GM12878 (cell line): ENCODE results near the gene ARHGAP6. TPM values are rescaled to one million over a fixed set of nuclear protein-coding genes. Genes with fewer than 3 reads are reported as not detected.

ENCODE experiments used
- ATAC-seq: fragments of 200-7000 bp; cut with Tn5 transposase; 3 replicates; pipeline ENCODE4 v1.9.1; 2020; ENCODE audit warnings: mild to moderate bottlenecking, moderate library complexity
- BruUV-seq: library from RNA; stranded (reverse); fragments of 400-500 nt; replicated peaks from 2 replicates; lab custom pipeline; 2021; lab: Mats Ljungman, UMichigan
- CTCF ChIA-PET: fragments of 300-600 bp; sonication (Branson Sonifier 250); formaldehyde crosslinking; extraction: SDS; loops from one replicate; lab custom pipeline; 2021; ENCODE audit warnings: inconsistent platforms; lab: Yijun Ruan, JAX
- POLR2A ChIA-PET: fragments of 350-600 bp; formaldehyde crosslinking; extraction: SDS; loops from one replicate; lab custom pipeline; 2021; ENCODE audit warnings: inconsistent platforms; lab: Charles Lee
- RAD21 ChIA-PET: fragments of 300-600 bp; sonication (Branson Sonifier 250); formaldehyde crosslinking; loops from one replicate; lab custom pipeline; 2023; ENCODE audit warnings: antibody characterized with exemption; ENCODE audit not compliant: unreplicated experiment; lab: Charles Lee
- SMC1A ChIA-PET: fragments of 300-600 bp; sonication (Branson Sonifier 250); formaldehyde crosslinking; loops from one replicate; lab custom pipeline; 2023; ENCODE audit not compliant: unreplicated experiment, uncharacterized antibody; lab: Charles Lee
- DNase-seq: peaks from one replicate; pipeline ENCODE4 v3.0.0-alpha.2; 2011; ENCODE audit warnings: low read depth, low spot score
- FAIRE-seq: peaks from 3 replicates; lab custom pipeline; 2011; peaks lifted over from hg19 to GRCh38; lab: Jason Lieb, UNC
- H2AFZ ChIP-seq: 2 replicates; pipeline ENCODE4 v1.6.0; 2011; ENCODE audit warnings: low read depth, low read length, control low read depth; ENCODE audit not compliant: control insufficient read depth
- H3K27ac ChIP-seq: 2 replicates; pipeline ENCODE4 v1.5.1; 2011; ENCODE audit warnings: control low read depth; ENCODE audit not compliant: control insufficient read depth, insufficient read depth
- H3K27me3 ChIP-seq, 2 experiments: replicated peaks in 1 of 2; 2 replicates each; pipeline versions ENCODE4 v1.6.0 to v1.6.1; 2011; ENCODE audit warnings: low read length in 1 of 2; ENCODE audit not compliant: control insufficient read depth in 2 of 2, insufficient read depth in 2 of 2
- H3K36me3 ChIP-seq, 2 experiments: 2 replicates each; pipeline ENCODE4 v1.5.1; 2011; ENCODE audit warnings: low read length in 1 of 2; ENCODE audit not compliant: control insufficient read depth in 2 of 2, insufficient read depth in 2 of 2
- H3K4me1 ChIP-seq: 2 replicates; pipeline ENCODE4 v1.6.1; 2011; ENCODE audit warnings: mild to moderate bottlenecking, low read length, moderate library complexity, mixed read lengths; ENCODE audit not compliant: control insufficient read depth, insufficient read depth
- H3K4me2 ChIP-seq: 2 replicates; pipeline ENCODE4 v1.6.0; 2011; ENCODE audit warnings: control low read depth; ENCODE audit not compliant: control insufficient read depth, insufficient read depth
- H3K4me3 ChIP-seq: fragments of 200-600 bp; sonication (generic); 2 replicates; pipeline ENCODE4 v1.5.1; 2016
- H3K79me2 ChIP-seq: 2 replicates; pipeline ENCODE4 v1.6.0; 2011; ENCODE audit warnings: low read length; ENCODE audit not compliant: control insufficient read depth, insufficient read depth
- H3K9ac ChIP-seq: 2 replicates; pipeline ENCODE4 v1.8.0; 2011; ENCODE audit warnings: low read length, control low read depth, mixed read lengths; ENCODE audit not compliant: control insufficient read depth, insufficient read depth
- H3K9me3 ChIP-seq: replicated peaks from 3 replicates; pipeline ENCODE4 v1.5.1; 2011; ENCODE audit warnings: mild to moderate bottlenecking, low read length; ENCODE audit not compliant: control insufficient read depth, insufficient read depth
- H4K20me1 ChIP-seq: 2 replicates; pipeline ENCODE4 v1.6.0; 2011; ENCODE audit not compliant: control insufficient read depth, insufficient read depth
- CBX5 ChIP-seq: sonication (generic); IDR thresholded peaks from 2 replicates; pipeline ENCODE4 v1.6.1; 2016; ENCODE audit warnings: low read depth, moderate library complexity, mild to moderate bottlenecking, inconsistent platforms
- E2F8 ChIP-seq: fragments of 450-650 bp; IDR thresholded peaks from 2 replicates; pipeline ENCODE4 v1.6.1; 2018; ENCODE audit warnings: mild to moderate bottlenecking, low read depth, moderate library complexity; ENCODE audit not compliant: partially characterized antibody
- IKZF1 ChIP-seq: fragments of 450-650 bp; conservative IDR thresholded peaks from 2 replicates; pipeline ENCODE4 v1.6.1; 2017; ENCODE audit warnings: antibody characterized with exemption, mild to moderate bottlenecking
- KDM1A ChIP-seq: fragments of 200-600 bp; sonication (generic); IDR thresholded peaks from 2 replicates; pipeline ENCODE4 v1.6.1; 2016; ENCODE audit warnings: borderline replicate concordance
- NFIC ChIP-seq: IDR thresholded peaks from 2 replicates; pipeline ENCODE4 v1.6.1; 2012; ENCODE audit warnings: low read depth, mild to moderate bottlenecking, inconsistent platforms, low read length, moderate library complexity
- NFXL1 ChIP-seq: fragments of 450-650 bp; IDR thresholded peaks from 2 replicates; pipeline ENCODE4 v1.6.1; 2017; ENCODE audit warnings: antibody characterized with exemption, mild to moderate bottlenecking, borderline replicate concordance
- NFYA ChIP-seq: IDR thresholded peaks from 2 replicates; pipeline ENCODE4 v1.6.1; 2011; ENCODE audit warnings: low read depth, mild to moderate bottlenecking, low read length, improper control_type of control experiment, borderline replicate concordance
- NR2C2 ChIP-seq: IDR thresholded peaks from 2 replicates; pipeline ENCODE4 v1.6.1; 2011; ENCODE audit warnings: borderline replicate concordance, low read depth; ENCODE audit not compliant: control insufficient read depth, insufficient read length
- NR2F1 ChIP-seq: fragments of 450-650 bp; conservative IDR thresholded peaks from 2 replicates; pipeline ENCODE4 v1.6.1; 2017; ENCODE audit warnings: mild to moderate bottlenecking
- RUNX3 ChIP-seq: IDR thresholded peaks from 2 replicates; pipeline ENCODE4 v1.6.1; 2012; ENCODE audit warnings: low read length, inconsistent platforms
- SIN3A ChIP-seq: IDR thresholded peaks from 2 replicates; pipeline ENCODE4 v1.6.1; 2012; ENCODE audit warnings: low read depth, low read length, improper control_type of control experiment
- SKIL ChIP-seq: fragments of 450-650 bp; IDR thresholded peaks from 2 replicates; pipeline ENCODE4 v1.6.1; 2017; ENCODE audit warnings: mild to moderate bottlenecking, low read depth, inconsistent platforms; ENCODE audit not compliant: poor library complexity, severe bottlenecking
- STAT3 ChIP-seq: IDR thresholded peaks from 2 replicates; pipeline ENCODE4 v1.6.1; 2011; ENCODE audit warnings: low read depth, low read length, improper control_type of control experiment
- TCF12 ChIP-seq: IDR thresholded peaks from 2 replicates; pipeline ENCODE4 v1.6.1; 2011; ENCODE audit warnings: low read depth, mild to moderate bottlenecking, low read length
- TCF3 ChIP-seq: IDR thresholded peaks from 2 replicates; pipeline ENCODE4 v1.6.1; 2012; ENCODE audit warnings: low read depth, mild to moderate bottlenecking, low read length, borderline replicate concordance; ENCODE audit not compliant: insufficient read depth
- ZSCAN29 ChIP-seq: fragments of 450-650 bp; IDR thresholded peaks from 2 replicates; pipeline ENCODE4 v1.6.1; 2017; ENCODE audit warnings: mild to moderate bottlenecking, moderate library complexity
- WGBS: methylation state at CpG from one replicate; pipeline ENCODE4 v1.1.6; 2016; ENCODE audit warnings: low lambda C conversion rate; ENCODE audit not compliant: insufficient replicate concordance, insufficient coverage; ENCODE audit errors: missing lambda C conversion rate; 5-methylcytosine and 5-hydroxymethylcytosine counted together
- in situ Hi-C: fragments of 300-500 bp; cut with MboI; formaldehyde crosslinking; loops from 9 replicates; pipeline ENCODE4 v1.14.3; 2018; ENCODE audit warnings: mixed read lengths
- intact Hi-C: fragments of 100-400 bp; cut with micrococcal nuclease; formaldehyde crosslinking; loops from one replicate; pipeline ENCODE4 v1.14.2; 2022; ENCODE audit not compliant: unreplicated experiment
- polyA plus RNA-seq, 11 experiments: library from polyadenylated mRNA; depleted of rRNA in 4 of 11; unstranded in 6 of 11; stranded (reverse) in 5 of 11; fragments of >200 nt; fragmentation: Nextera tagmentation in 4 of 11; fragmentation: Illumina TruSeq in 1 of 11; extraction: Ambion mirVana in 4 of 11; extraction: Trizol in 1 of 11; gene quantifications; 1 replicate in 1 of 11; 2 replicates in 10 of 11; pipeline versions ENCODE4 v1.2.1 to v1.2.3, GENCODE V29; 2011 to 2016; ENCODE audit warnings: inconsistent platforms in 2 of 11, missing spikeins in 2 of 11, low read depth in 1 of 11
- total RNA-seq, 4 experiments: library from RNA; depleted of rRNA in 3 of 4; stranded (reverse); fragments of >200 nt in 3 of 4; fragmentation: Illumina TruSeq in 1 of 4; extraction: Trizol in 1 of 4; gene quantifications; 2 replicates each; pipeline versions ENCODE4 v1.2.1 to v1.2.3, GENCODE V29; 2013 to 2021
- TF ChIP-seq, protein P1 (sequence below): IDR thresholded peaks from 2 replicates; pipeline ENCODE4 v1.6.1; 2012; ENCODE audit warnings: low read depth, low read length, improper control_type of control experiment

The ARHGAP6 gene
- total and polyA plus RNA-seq, 10 of the 15 experiments (the other 5 are each of a cell fraction or from before 2014, with no cell fraction given), result 0.20 to 1.8 (median 0.76) TPM

DNA sequence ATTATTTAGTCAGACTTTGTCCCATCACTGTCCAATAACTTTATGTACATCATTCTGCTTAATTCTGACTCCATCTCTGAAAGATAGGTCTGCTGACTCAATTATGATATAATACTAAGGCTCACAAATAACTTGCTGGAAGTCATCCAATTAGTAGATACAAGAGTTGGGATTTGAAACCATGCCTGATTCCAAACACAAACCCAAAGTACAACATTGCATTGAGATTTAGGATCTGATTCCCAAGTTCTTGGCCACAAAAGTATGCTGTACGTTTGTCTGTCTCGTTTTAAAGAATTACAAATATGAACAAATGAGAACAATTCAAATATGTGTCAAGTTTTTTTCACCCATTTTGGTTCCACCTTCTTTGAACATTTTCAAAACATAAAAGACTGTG lies 263.8 kb downstream of the ARHGAP6 start:
- no peaks in the 10 kb centered on the region for H3K9me3 ChIP-seq
- H3K27me3 ChIP-seq, result no peaks in the 10 kb centered on the region
- H2AFZ ChIP-seq, result no peak overlapping the region
- H3K36me3 ChIP-seq, result no peaks in the 10 kb centered on the region
- in situ Hi-C loops (no loop called here), intact Hi-C loops (no loop called here)
- TF ChIP-seq, protein P1, sequence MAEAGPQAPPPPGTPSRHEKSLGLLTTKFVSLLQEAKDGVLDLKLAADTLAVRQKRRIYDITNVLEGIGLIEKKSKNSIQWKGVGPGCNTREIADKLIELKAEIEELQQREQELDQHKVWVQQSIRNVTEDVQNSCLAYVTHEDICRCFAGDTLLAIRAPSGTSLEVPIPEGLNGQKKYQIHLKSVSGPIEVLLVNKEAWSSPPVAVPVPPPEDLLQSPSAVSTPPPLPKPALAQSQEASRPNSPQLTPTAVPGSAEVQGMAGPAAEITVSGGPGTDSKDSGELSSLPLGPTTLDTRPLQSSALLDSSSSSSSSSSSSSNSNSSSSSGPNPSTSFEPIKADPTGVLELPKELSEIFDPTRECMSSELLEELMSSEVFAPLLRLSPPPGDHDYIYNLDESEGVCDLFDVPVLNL, result no peak
- no peak for TF ChIP-seq KDM1A
- TF ChIP-seq NFYA, result no peak
- TF ChIP-seq E2F8, result no peak
- no peak for TF ChIP-seq IKZF1
- TF ChIP-seq NR2C2, result no peak
- TF ChIP-seq NFXL1, result no peak
- TF ChIP-seq SIN3A, result no peak
- no peak for TF ChIP-seq ZSCAN29
- no peak for TF ChIP-seq RUNX3
- no peak for TF ChIP-seq TCF3
- TF ChIP-seq SKIL, result no peak
- no peak for TF ChIP-seq NFIC
- TF ChIP-seq NR2F1, result no peak
- no peak for TF ChIP-seq TCF12
- TF ChIP-seq CBX5, result no peak
- TF ChIP-seq STAT3, result no peak
- H4K20me1 ChIP-seq, result no peaks in the 10 kb centered on the region
- H3K79me2 ChIP-seq, result no peaks in the 10 kb centered on the region
- no peak for DNase-seq
- H3K27ac ChIP-seq, result no peak overlapping the region
- SMC1A ChIA-PET, result no interaction called here
- POLR2A ChIA-PET, result no interaction called here
- ATAC-seq, result no peak
- H3K9ac ChIP-seq, result no peak overlapping the region
- no peaks in the 10 kb centered on the region for H3K4me1 ChIP-seq
- no peak overlapping the region for H3K4me2 ChIP-seq
- CTCF ChIA-PET, result no interaction called here
- 14% methylated on average over 2 of the region's 2 CpGs for WGBS
- no peak overlapping the region for H3K4me3 ChIP-seq
- RAD21 ChIA-PET, result no interaction called here
- no TSS peak for BruUV-seq
- no peak for FAIRE-seq
